HG02943 (cell line): ENCODE data around the gene SEC23IP.
A peak's percentile ranks its signal among the peaks of the same experiment; 100 is the strongest.
"Not testable (repeated sequence)": the region's sequence is repeated elsewhere in the genome, so short reads cannot be mapped to it uniquely, and the experiment has no call there.

ENCODE experiments used
- ATAC-seq: cut with Tn5 transposase; IDR thresholded peaks from one replicate; pipeline ENCODE4 v1.9.1; 2021; ENCODE audit warnings: mild to moderate bottlenecking, low read depth, moderate library complexity; ENCODE audit not compliant: unreplicated experiment

SEC23IP gene

DNA sequence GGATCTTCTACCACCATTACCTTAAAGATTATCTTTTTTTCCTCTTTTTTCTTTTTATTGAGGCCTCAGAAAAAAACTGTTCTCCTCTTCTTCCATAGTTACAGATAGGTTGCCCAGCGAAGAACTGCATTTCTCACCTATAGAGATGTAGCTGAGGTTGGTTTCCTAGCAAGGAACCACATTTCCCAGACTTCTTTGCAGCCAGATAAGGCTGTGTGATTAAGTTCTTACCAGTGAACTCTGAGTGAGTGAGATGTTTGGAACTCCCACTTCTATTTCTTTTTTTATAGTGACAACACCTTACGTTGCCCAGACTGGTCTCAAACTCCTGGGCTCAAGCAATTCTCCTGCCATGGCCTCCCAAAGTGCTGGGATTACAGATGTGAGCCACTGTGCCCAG is 14.0 kb upstream of the SEC23IP start:
- no peak for ATAC-seq

DNA sequence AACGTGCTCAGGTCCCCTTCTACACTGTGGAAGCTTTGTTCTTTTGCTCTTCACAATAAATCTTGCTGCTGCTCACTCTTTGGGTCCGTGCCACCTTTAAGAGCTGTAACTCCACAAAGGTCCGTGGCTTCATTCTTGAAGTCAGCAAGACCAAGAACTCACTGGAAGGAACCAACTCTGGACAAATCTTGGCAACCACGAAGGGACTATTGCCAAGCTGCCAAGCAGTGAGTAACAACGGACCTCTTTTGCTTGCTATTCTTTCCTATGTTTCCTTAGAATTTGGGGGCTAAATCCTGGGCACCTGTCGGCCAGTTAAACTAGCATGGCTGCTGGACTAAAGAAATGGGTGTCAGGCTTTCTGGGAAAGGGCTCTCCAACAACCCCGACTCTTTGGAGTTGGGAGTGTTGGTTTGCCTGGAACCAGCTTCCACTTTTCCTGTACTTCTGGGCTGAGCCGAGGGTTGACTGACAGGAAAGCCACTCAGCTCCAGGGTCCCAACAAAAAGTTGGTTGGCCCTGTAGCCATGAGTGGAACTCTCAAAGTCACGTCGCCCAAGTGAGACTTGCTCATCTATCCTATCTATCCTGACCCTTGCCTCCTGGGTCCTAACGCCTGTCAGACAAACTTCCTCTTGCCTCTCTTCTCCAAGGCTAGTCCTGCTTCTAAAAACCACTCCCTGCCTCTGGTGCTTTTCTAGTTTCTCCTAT is 8.5 kb upstream of the SEC23IP start:
- ATAC-seq = not testable (repeated sequence)

DNA sequence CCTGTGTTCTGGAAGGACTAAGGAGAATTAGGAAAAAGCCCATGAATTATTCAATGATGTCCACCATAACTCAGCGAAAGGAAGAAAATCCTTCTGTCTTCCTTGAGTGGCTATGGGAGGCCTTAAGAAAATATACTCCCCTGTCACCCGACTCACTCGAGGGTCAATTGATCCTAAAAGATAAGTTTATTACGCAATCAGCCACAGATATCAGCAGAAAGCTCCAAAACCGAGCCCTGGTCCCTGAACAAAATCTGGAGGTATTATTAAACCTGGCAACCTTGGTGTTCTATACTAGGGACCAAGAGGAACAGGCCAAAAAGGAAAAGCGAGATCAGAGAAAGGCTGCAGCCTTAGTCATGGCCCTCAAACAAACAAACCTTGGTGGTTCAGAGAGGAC is 6.5 kb upstream of the SEC23IP start:
- not testable (repeated sequence) for ATAC-seq

DNA sequence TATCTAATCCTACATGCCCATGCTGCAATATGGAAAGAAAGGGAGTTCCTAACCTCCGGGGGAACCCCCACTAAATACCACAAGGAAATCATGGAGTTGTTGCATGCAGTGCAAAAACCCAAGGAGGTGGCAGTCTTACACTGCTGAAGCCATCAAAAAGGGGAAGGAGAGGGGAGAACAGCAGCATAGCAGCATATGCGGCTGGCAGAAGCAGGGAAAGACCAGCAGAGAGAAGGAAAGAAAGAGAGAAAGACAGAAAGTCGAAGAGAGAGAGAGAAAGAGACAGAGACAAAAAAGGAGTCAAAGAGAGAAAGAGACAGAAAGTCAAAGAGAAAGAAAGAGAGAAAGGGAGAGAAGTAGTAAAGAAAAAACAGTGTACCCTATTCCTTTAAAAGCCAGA is 3.8 kb upstream of the SEC23IP start:
- ATAC-seq = not testable (repeated sequence)

DNA sequence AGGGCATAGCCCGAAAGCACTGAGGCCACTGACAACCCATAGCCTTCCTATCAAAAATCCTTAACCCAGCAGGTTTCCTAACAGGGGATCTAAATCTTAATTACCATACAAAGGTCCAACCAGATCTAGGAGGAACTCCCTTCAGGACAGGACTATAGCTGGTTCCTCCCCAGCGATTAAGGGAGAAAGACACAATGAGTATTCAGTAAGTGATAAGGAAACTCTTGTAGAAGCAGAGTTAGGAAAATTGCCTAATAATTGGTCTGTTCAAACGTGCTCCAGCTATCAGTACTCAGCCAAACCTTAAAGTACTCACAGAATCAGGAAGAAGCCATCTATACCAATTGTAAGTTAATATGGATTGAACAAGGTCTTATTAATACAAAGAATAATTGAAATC is 3.3 kb upstream of the SEC23IP start:
- not testable (repeated sequence) for ATAC-seq

DNA sequence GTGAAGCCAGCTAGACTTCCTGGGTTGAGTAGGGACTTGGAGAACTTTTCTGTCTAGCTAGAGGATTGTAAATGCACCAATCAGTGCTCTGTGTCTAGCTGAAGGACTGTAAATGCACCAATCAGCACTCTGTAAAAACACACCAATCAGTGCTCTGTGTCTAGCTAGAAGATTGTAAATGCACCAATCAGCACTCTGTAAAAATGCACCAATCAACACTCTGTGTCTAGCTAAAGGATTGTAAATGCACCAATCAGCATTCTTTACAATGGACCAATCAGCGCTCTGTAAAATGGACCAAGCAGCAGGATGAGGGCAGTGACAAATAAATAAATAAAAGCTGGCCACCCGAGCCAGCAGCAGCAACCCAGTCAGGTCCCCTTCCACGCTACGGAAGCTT is 2.2 kb upstream of the SEC23IP start:
- ATAC-seq = not testable (repeated sequence)

DNA sequence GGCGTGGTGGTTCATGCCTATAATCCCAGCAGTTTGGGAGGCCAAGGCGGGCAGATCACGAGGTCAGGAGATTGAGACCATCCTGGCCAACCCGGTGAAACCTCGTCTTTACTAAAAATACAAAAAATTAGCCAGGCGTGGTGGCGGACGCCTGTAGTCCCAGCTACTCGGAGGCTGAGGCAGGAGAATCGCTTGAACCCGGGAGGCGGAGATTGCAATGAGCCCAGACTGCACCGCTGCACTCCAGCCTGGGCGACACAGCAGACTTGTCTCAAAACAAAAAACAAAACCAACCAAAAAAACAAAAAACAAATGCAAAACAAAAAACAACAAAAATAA is 712 bp upstream of the SEC23IP start:
- ATAC-seq = not testable (repeated sequence)

DNA sequence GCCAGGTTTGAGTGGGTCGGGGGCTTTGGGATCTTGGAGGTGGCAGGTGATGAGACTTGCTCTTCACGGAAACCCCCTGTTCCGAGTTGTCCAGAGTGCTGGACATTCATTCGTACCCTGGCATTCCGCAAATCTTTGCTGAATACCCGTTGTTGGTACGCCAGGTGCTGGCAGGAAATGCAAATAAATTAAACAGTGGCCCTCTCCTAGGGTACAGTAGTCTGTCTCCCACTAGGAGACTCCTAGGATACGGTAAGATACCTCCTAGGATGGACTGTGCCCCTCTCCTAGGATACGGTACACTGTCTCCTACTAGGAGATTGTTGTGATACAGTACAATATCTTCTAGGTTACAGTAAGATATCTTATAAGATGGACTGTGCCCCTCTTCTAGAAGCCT is 544 bp downstream of the SEC23IP start:
- ATAC-seq = peak; percentile 2

DNA sequence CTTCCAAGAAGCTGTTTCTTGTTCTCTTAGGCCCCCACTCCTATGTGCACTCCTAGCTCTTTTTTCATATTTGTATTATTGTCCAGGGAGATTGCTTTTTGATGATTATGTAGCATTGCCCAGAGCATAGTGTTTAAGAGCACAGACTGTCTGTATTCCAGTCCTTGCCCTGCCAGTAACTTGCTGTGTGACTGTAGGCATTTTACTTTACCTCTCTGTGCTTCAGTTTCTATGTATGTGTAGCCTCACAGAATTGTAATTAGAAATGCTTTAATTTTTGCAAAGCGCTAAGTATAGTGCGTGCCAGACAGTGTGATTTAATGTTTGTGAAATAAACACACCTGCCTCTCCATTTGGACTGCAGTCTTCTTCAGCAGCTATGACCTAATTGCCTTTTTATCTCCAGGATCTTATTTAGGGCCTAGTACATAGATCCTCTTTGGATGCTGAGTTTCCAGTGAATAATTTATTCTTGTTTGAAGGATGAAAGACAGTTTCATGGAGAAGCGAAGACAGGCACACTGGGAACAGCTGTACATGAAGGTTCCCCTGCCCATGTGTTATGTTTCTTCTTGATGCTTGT is 1.4 kb downstream of the SEC23IP start:
- no peak for ATAC-seq

DNA sequence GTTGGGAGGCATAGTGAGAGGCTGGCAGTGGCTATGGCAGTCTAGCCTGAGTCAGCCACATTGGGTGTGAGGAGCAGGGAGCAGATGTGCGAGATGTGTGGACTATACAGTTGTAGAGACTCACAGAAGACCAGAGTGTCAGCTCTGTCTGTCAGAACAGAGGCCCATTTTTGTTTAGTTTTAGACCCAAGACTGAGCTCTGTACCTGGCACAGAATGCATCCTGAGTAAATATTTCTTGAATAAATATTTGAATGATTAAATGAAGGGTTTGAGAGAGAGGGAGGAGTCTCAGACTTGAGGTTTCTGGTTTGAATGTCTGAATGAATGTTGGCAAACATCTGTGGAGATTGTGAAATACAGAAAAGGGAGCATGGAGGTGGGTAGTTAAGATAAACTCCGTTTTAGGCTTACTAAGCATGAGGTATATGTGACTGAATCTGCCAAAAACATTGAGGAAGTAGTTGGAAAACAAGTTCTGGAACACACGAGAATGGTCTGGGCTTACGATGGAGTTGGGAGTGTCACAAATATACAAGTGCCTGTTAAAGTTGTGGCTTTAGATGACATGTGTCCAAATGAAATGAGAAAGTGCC is 3.6 kb downstream of the SEC23IP start:
- ATAC-seq = no peak

DNA sequence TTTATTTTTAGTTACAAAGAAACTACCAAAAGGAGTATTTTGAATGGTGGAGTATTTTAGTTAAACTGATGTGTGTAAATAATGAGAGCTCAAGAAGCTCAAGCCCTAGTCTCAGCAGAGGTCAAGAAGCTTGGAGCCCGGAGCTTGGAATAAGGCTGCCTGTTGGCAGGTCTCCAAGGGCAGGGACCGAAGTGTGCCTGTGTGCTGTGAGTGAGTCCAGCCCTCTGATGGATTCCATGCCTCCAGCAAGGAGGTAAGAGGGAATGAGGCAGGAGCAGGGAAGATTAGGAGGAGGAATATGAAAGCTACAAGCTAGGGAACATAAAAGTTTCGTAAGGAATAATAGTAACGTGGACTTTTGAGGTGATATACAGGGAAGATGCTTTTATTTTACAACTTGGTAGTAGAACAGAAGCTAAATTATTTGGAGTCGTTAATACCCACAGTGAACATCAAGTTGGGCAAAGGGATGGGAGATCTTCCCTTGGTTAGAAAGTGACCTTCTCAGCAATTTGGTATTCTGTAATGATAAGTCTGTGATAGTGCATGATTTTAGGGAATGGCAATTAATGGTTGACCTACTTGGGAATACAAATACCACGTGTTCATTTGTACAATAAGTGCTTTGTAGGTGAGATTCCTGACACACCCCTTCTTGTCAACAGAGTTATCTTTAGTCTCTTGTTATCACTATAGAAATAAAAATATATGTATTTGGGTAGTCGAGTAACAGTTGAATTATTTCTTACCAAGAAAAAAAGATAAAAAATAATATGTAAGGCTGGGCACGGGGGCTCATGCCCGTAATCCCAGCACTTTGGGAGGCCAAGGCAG is 4.6 kb downstream of the SEC23IP start:
- no peak for ATAC-seq

DNA sequence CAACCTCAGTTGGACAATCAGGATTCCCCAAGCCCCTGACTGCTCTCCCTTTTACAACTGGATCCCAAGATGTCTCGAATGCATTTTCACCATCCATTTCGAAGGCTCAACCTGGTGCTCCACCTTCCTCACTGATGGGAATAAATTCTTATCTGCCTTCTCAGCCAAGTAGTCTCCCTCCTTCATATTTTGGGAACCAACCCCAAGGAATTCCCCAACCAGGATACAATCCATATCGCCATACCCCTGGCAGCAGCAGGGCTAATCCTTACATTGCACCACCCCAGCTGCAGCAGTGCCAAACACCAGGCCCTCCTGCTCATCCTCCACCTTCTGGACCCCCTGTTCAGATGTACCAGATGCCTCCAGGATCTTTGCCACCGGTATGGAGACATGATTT is 6.0 kb downstream of the SEC23IP start:
- no peak for ATAC-seq

DNA sequence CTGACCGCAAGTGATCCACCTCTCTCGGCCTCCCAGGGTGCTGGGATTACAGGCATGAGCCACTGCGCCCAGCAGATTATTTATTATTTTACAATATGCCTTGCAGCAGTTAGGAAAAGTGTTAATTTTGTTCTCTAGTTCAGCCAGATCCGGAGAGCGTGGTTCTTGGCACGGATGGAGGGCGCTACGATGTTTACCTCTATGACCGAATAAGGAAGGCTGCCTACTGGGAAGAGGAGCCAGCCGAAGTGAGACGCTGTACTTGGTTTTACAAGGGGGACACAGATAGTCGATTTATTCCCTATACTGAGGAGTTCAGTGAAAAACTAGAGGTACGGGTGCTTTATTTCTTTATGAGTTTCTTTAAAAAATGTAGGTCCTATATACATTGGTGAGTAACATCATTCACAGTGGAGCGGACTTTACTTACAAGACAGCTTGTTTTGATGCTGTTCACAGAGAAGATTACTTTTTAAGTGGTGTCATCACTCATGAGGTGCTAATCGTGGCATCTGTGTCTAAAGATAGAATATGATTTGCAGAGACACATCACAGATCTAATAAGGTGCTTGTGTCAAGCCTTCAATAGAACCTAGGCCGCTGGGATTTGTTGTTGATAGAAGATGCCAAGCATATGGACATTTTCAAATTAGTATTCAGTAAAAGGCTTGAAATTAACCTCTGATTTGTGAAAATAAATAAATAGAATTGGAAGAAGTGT is 11.6 kb downstream of the SEC23IP start:
- no peak for ATAC-seq

DNA sequence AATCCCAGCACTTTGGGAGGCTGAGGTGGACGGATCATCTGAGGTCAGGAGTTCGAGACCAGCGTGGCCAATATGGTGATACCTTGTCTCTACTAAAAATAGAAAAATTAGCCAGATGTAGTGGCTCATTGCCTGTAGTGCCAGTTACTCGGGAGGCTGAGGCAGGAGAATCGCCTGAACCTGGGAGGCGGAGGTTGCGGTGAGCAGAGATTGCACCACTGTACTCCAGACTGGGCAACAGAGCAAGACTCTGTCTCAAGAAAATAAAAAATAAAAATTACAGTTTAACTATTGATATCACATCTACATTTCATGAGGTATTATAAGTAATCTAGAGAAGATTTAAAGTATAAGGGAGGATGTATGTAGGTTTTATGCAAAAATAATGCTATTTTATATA is 15.2 kb downstream of the SEC23IP start:
- ATAC-seq = not testable (repeated sequence)

DNA sequence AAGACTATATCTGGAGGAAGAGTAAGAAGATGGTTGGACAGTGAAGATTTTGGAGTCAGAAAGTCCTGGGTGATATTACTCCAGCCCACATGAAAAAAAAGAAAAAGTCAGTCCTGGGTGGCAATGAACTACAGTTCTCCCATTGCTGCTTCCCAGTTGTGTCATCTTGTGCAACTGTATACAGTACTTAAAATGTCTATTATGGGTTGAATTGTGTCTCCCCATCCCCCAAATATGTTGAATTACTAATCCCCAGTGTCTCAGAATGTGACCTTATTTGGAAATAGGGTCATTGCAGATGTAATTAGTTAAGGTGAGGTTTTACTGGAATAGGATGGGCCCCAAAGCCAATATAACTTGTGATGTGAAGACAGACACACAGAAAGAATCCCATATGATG is 15.6 kb downstream of the SEC23IP start:
- no peak for ATAC-seq

DNA sequence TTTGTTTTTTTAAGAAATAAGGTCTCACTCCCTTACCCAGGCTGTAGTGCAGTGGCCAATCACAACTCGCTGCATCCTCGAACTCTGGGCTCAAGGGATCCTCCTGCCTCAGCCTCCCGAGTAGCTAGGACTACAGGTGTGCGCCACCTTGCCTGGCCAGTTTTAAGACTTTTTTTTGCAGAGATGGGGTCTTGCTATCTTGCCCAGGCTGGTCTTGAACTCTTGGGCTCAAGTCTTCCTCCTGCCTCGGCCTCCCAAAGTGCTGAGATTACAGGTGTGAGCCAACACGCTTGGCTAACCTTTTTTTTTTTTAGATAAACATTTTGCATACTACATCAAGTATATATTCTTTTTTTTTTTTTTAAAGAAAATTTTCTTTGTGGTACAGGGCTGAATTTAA is 18.2 kb downstream of the SEC23IP start:
- ATAC-seq = no peak

DNA sequence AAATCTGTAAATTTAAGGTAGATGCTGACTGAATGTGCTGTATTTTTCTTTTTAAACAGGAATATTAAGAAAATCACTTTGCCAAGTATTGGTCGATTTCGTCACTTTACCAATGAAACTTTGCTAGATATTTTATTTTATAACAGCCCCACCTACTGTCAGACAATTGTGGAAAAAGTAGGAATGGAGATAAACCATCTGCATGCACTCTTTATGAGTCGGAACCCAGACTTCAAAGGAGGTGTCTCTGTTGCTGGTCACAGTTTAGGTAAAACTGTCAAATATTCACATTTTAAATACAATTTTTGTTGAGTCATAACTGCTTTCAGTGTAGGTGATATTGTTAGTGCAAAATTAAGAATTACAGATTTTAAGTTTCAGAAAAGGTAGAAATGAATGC is 25.2 kb downstream of the SEC23IP start:
- ATAC-seq = no peak

DNA sequence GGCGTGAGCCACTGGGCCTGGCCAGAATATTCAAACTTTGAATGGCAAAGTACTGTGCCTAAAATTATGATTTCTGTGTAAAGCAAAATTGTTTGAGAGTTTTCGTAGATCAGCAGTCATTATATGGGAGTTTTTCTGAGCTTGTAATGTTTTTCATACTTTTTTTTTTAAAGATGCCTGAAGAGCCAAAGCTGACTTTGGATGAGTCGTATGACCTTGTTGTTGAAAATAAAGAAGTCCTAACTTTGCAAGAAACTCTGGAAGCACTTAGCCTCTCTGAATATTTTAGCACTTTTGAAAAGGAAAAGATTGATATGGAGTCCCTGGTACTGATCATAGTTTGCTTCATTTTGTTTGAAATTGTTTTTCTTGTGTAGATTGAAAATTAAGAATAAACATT is 26.7 kb downstream of the SEC23IP start:
- ATAC-seq = no peak

DNA sequence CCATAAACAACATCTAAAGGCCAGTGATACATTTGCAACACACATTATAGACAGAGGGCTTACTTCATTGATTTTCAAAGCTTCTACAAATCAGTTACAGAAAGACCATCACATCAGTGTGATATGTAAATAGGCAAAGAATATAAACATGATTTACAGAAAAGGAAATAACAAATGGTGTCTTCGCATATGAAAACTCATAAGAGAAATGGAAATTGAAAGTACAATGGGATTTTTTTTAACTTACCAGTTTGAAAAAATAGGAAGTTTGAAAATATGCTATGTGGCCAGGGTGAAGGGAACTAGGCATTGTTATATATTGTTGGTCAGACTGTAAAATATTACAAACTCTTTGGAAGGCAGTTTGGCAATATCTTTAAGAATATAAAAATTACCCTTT is 27.3 kb downstream of the SEC23IP start:
- no peak for ATAC-seq

DNA sequence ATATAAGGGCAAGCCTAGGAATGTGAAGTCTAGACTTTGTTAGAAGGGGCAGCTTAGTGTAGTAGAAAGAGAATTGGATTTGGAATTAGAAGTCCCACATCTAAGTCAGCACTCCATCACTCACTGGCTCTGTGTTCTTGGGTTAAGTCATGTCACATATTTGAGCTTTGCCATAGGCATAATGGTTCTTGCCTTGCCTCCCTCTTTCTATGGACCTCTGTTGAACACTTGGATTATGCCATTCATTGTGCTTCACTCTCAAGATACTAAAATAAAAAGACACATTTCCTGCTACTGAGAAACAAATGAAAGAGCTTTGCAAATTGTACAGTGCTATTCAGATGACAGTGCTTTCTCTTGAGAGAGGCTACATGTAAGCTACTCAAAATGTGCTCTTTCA is 35.9 kb downstream of the SEC23IP start:
- no peak for ATAC-seq

DNA sequence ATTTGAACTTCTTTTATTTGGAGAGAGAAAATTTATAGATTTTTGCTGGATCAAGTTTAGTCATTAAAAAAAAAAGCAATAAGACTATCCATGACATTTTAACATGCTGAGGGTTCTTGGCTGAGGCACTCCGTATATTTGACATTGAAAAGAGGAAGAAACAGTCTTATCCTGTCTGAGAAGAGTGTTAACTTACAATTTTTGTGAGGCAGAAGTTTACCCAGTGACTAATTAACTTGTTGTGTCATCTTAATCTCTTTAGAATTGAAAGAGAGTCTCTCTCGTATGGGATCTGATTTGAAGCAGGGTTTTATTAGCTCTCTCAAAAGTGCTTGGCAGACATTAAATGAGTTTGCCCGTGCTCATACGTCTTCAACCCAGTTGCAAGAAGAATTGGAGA is 39.3 kb downstream of the SEC23IP start:
- no peak for ATAC-seq
